ENCODE results near the gene CEP76.
"Not testable (repeated sequence)": the region's sequence is repeated elsewhere in the genome, so short reads cannot be mapped to it uniquely, and the experiment has no call there.

The CEP76 gene

GRCh38 chr18:12647773-12648172 is 54.8 kb downstream of the CEP76 start:
- Histone ChIP-seq H3K4me2 (ENCODE audit: low read depth, low read length, poor library complexity, severe bottlenecking) (no peak overlapping the region), H3K27ac (ENCODE audit: low read depth, low read length) (no peak overlapping the region), H3K4me3 (ENCODE audit: insufficient read depth, low read length, poor library complexity, severe bottlenecking) (no peak overlapping the region), H3K79me2 (ENCODE audit: insufficient read depth, low read length) (no peaks in the 10 kb centered on the region), H3K9ac (ENCODE audit: low read length) (no peak overlapping the region), H3K9me2 (replicated peaks; ENCODE audit: insufficient read depth, low read length) (no peaks in the 10 kb centered on the region), H3F3A (ENCODE audit: insufficient read depth) (no peaks in the 10 kb centered on the region), H2AFZ (ENCODE audit: low read depth, low read length, severe bottlenecking) (no peak overlapping the region), H3K9me3 (ENCODE audit: insufficient read depth, low read length) (no peaks in the 10 kb centered on the region), H3K36me3 (ENCODE audit: low read length) (no peaks in the 10 kb centered on the region), H3K27me3 (ENCODE audit: low read length) (no peaks in the 10 kb centered on the region), H4K20me1 (ENCODE audit: low read depth, low read length) (no peaks in the 10 kb centered on the region)
- TF ChIP-seq EZH2phosphoT487 (conservative IDR thresholded peaks at IDR 0.05; ENCODE audit: low read length) (no peak), CTCF (IDR thresholded peaks at IDR 0.05; ENCODE audit: insufficient read depth, low read length, poor library complexity, severe bottlenecking) (no peak)

- no peak for TF ChIP-seq CTCF (IDR thresholded peaks at IDR 0.05; ENCODE audit: insufficient read depth, low read length, poor library complexity, severe bottlenecking)
- no peak for TF ChIP-seq EZH2phosphoT487 (conservative IDR thresholded peaks at IDR 0.05; ENCODE audit: low read length)
- H3F3A ChIP-seq (ENCODE audit: insufficient read depth): no peaks in the 10 kb centered on the region
- no peak overlapping the region for H3K27ac ChIP-seq (ENCODE audit: low read depth, low read length)
- no peaks in the 10 kb centered on the region for H3K79me2 ChIP-seq (ENCODE audit: insufficient read depth, low read length)
- H4K20me1 ChIP-seq (ENCODE audit: low read depth, low read length): no peaks in the 10 kb centered on the region
- no peak overlapping the region for H3K4me2 ChIP-seq (ENCODE audit: low read depth, low read length, poor library complexity, severe bottlenecking)
- no peaks in the 10 kb centered on the region for H3K9me2 ChIP-seq (replicated peaks; ENCODE audit: insufficient read depth, low read length)
- no peak overlapping the region for H3K9ac ChIP-seq (ENCODE audit: low read length)
- no peaks in the 10 kb centered on the region for H3K9me3 ChIP-seq (ENCODE audit: insufficient read depth, low read length)
- no peak overlapping the region for H3K4me3 ChIP-seq (ENCODE audit: insufficient read depth, low read length, poor library complexity, severe bottlenecking)
- H2AFZ ChIP-seq (ENCODE audit: low read depth, low read length, severe bottlenecking): no peak overlapping the region
- H3K36me3 ChIP-seq (ENCODE audit: low read length): no peaks in the 10 kb centered on the region
- H3K27me3 ChIP-seq (ENCODE audit: low read length): no peaks in the 10 kb centered on the region
Observed at GRCh38 chr18:12645751-12646203, 56.7 kb downstream of the CEP76 start.

GRCh38 chr18:12645254-12645653 is 57.3 kb downstream of the CEP76 start:
- Histone ChIP-seq H4K20me1 (ENCODE audit: low read depth, low read length) (no peaks in the 10 kb centered on the region), H3K27me3 (ENCODE audit: low read length) (no peaks in the 10 kb centered on the region), H3K79me2 (ENCODE audit: insufficient read depth, low read length) (no peaks in the 10 kb centered on the region), H2AFZ (ENCODE audit: low read depth, low read length, severe bottlenecking) (no peak overlapping the region), H3K9me3 (ENCODE audit: insufficient read depth, low read length) (no peaks in the 10 kb centered on the region), H3K9ac (ENCODE audit: low read length) (no peak overlapping the region), H3K4me2 (ENCODE audit: low read depth, low read length, poor library complexity, severe bottlenecking) (no peak overlapping the region), H3K27ac (ENCODE audit: low read depth, low read length) (no peak overlapping the region), H3K36me3 (ENCODE audit: low read length) (no peaks in the 10 kb centered on the region), H3F3A (ENCODE audit: insufficient read depth) (no peaks in the 10 kb centered on the region), H3K9me2 (replicated peaks; ENCODE audit: insufficient read depth, low read length) (no peaks in the 10 kb centered on the region), H3K4me3 (ENCODE audit: insufficient read depth, low read length, poor library complexity, severe bottlenecking) (no peak overlapping the region)
- no peak for TF ChIP-seq EZH2phosphoT487 (conservative IDR thresholded peaks at IDR 0.05; ENCODE audit: low read length)
- no peak for TF ChIP-seq CTCF (IDR thresholded peaks at IDR 0.05; ENCODE audit: insufficient read depth, low read length, poor library complexity, severe bottlenecking)

- not testable (repeated sequence) for H3K9me2 ChIP-seq (replicated peaks; ENCODE audit: insufficient read depth, low read length); H3K36me3 ChIP-seq (ENCODE audit: low read length); H3K4me3 ChIP-seq (ENCODE audit: insufficient read depth, low read length, poor library complexity, severe bottlenecking); H3K9ac ChIP-seq (ENCODE audit: low read length); H3F3A ChIP-seq (ENCODE audit: insufficient read depth); H3K4me2 ChIP-seq (ENCODE audit: low read depth, low read length, poor library complexity, severe bottlenecking); H4K20me1 ChIP-seq (ENCODE audit: low read depth, low read length); H3K27me3 ChIP-seq (ENCODE audit: low read length); H2AFZ ChIP-seq (ENCODE audit: low read depth, low read length, severe bottlenecking); H3K9me3 ChIP-seq (ENCODE audit: insufficient read depth, low read length); H3K27ac ChIP-seq (ENCODE audit: low read depth, low read length); H3K79me2 ChIP-seq (ENCODE audit: insufficient read depth, low read length)
Observed at GRCh38 chr18:12643756-12644155, 58.8 kb downstream of the CEP76 start.

Measured in SU-DHL-6 (cell line).